ENCODE measurements around the gene SALL2.

The SALL2 gene

DNA sequence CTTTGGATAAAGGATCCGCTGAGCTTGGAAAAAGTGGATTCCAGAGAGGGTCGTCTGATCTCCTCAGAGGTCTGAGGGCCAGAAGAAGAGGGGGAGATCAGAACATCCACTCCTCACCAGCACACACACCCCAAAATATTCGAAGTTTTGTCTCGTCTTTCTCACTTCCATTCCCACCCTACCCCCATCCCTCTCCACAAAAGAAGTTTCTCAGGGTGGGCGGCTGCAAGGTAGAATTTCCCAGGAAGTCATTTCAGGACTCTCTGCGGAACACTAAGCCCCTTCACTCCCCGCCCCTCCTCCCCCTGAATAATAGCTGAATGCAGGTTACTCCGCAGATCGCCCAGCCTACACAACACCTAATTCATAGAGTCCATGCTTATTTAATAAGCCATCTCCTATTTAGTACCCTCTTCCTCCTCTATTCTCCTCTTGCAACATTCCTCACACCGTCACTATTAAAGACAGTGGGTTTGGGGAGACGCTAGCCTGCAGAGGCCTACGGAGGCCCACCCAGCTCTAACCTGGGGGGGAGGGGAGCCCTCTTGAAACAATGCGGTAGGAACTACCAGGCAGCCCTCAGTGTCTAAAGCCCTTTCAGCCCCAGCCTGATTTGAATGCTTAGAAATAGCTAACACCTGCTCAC is 649 bp upstream of the SALL2 start:
- DNase-seq = no peak

DNA sequence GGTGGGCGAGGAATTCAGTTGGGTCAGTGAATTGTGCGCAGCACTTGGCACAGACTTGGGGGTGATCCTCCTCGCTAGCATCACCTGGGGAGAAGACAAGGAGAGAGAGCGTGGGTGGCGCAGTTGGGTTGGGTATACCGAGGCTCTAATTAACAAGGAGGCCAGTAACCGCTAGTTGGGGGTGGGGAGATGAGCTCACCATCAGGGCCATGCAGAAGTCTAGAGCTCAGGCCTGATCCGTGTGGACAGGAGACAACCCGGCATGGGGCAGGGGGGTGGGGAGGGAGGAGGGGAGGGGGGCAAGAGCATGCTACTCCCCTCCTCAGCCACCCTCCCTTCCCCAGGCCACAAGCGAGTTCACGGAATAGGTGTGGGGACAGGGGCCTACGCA is 580 bp downstream of the SALL2 start:
- no peak for DNase-seq

- DNase-seq = no peak
Measured at GRCh38 chr14:21524575-21525490, 1.3 kb downstream of the SALL2 start.

GRCh38 chr14:21523203-21523602 is 2.9 kb downstream of the SALL2 start:
- DNase-seq = no peak

DNA sequence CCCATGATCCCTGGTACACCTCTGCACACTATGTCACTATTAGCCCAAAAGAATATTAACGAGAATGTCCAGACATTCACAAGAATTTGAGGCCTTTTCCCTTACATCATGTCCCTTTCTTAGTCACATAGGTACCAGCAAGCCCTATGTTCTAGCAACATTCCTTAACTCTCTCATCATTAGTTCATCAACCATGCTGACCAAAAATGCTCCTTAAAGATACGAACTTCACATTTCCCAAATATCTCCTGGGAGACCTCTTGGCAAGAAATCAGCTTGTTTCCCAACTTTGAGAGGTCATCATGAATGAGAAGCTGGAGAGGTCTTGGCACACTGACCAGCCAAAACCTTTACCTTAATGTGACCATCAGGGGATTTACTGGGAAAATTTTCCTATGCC is 4.6 kb downstream of the SALL2 start:
- no peak for DNase-seq

GRCh38 chr14:21520767-21521166 is 5.4 kb downstream of the SALL2 start:
- DNase-seq = no peak

- no peak for DNase-seq
Measured at GRCh38 chr14:21518725-21519124, 7.4 kb downstream of the SALL2 start.

- no peak for DNase-seq
Measured at GRCh38 chr14:21514341-21514740, 11.8 kb downstream of the SALL2 start.

- DNase-seq = peak; percentile 92
Measured at GRCh38 chr14:21510735-21511657, 15.2 kb downstream of the SALL2 start, which contains the start of gene METTL3. TSS of gene METTL3 (minus strand) at chr14:21511340. CDS start at chr14:21511223, 117 bp downstream.

DNA sequence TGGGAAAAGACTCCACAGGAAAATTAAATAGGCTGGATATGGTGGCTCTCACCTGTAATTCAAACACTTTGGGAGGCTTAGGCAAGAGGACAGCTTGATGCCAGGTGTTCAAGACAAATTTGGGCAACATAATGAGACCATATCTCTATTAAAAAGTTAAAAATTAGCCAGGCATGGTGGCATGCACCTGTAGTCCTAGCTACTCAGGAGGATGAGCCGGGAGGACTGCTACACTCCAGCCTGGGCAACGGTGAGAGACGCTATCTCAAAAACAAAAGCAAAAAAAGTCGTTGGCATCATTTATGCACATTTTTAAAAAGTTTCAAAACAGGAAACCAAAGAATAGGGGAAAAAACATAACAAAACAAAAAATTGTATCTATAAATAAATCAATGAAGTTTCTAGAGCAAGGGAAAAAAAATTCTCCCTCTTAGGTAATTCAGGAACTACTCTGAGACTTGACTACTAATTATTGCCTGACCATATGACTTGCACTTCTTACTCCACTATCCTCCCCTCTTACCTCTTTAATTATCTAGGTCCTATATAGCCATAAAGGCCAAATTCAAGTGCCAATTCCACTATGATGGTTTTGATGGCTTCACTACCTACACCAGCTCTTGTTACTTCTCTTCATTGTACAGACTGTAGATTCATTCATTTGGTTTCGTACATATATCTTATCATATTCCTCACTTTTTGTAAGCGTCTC is 16.6 kb downstream of the SALL2 start:
- DNase-seq = no peak

- DNase-seq = no peak
Measured at GRCh38 chr14:21506557-21506956, 19.6 kb downstream of the SALL2 start.

GRCh38 chr14:21505012-21505553 is 21.1 kb downstream of the SALL2 start:
- no peak for DNase-seq

DNA sequence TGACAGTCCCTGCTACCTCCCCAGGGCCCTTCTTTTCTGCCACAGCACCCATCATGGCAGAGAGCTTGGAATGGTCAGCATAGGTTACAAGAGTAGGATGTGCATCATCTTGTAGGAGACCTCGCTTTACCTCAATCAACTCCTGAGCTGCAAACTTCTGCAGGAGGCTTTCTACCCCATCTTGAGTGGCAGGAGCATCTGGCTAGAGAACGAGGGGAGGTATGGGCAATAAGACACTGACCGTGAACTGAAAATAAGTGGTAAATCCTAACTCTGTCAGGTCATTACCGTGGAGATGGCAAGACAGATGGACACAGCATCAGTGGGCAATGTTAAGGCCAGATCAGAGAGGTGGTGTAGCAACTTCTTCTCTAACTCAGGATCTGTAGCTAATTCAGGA is 22.8 kb downstream of the SALL2 start:
- DNase-seq = no peak

GRCh38 chr14:21501568-21501967 is 24.6 kb downstream of the SALL2 start:
- DNase-seq = no peak

DNA sequence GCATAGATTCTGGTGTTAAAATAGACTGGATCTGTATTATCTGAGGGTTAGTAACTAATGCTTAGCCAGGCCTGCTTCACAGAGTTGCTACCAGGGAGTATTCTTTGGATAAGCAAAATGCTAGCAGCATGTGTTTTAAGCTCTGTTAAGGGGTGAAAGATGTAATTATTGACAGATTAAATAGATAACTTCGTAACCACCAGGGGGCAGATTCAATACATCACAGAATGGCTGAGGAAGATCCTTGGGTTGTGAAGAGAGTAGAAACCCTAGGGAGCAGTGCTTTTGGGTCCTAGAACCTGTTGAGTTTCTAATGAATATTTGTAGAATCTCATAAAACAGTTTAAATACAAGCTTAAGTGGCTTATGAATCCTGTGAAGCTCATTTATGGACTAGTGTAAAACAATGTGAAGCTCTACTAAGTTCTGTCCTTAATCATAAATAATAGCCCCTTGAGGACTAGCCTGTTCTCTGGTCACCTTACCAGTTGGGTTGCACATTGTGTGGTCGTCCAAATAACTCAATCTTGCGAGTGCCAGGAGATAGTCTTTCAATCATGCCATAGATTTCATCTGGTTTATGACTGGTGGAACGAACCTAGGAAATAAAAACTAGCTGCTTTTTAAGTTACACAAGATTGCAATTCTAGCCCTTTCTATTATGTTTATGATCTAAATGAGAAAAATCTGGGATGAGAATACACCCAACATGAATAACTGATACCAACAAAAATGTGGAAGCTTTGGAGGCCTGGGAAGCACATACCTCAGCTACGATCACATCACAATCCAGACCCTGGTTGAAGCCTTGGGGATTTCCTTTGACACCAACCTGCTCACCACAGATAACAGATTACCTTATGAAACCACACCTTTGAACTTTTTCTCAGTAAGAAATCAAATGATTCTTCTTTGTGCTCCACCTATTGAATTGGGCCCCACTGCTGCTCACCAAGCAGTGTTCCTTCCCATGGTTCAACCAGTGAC is 27.3 kb downstream of the SALL2 start:
- peak; percentile 31 to 46 for DNase-seq

DNA sequence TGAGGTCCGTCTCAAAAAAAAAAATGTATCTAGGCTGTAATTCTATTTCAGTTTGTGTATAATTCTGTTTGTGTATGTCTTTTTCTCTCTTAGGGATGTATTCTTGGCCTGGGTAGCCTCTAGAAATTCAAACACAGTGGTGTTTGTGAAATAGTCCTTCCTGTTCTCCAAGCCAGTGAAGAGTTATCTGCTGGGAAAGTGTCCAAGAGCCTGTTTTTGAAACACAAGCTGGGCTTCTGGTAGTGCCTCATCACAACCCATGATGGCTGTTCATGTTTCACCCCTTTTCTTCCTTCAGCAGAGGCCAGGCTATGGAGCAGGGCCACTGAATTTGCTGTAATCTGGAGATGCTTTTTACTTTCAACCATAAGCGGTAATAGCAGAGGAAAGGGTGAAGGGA is 29.7 kb downstream of the SALL2 start:
- no peak for DNase-seq

- DNase-seq = no peak
Measured at GRCh38 chr14:21494902-21495762, 31.0 kb downstream of the SALL2 start.

GRCh38 chr14:21486640-21487087 is 39.5 kb downstream of the SALL2 start:
- no peak for DNase-seq

DNA sequence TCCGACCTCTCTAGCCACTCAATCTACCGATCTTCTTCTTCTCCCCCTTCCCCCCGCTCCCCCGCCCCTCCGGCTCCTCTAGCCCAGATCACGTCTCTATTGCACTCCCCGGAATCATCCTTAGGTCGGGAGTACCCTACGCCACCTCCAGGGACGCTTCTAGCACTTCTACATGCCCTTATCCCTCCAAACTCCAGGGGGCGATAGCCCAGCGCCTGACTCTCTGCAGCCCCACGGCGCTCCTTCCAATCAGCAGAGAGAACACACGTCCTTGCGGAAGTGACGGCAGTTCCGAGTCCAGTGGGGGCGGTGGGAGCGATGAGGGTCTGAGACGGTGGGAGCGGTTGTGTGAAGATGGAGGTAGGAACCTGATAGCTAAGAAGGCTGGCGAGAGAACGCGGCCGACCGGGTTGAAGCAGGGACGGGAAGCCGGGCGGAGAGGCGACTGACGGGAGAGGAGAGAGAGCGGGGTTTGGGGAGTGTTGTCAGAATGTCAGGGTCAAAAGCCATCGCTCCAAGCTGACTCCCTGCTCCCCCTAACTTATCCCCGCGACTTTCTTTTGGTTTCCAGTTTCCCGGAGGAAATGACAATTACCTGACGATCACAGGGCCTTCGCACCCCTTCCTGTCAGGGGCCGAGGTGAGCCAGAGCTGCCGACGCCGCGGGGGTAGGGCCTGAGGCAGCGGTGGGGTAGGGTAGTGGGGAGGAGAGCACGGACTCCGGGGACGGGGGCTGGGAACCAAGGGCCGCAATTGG is 49.0 kb downstream of the SALL2 start, which contains the start of the genes RAB2B and TOX4:
TSS of gene RAB2B (minus strand) at position 35 of the 757 bp plus-strand sequence. CDS start 87 bp downstream, outside the sequence.
TSS of gene TOX4 (plus strand) at position 271 of the 757 bp plus-strand sequence. CDS start at position 355, 84 bp downstream.
- peak; percentile 92 to 93 for DNase-seq

All from activated CD4-positive, alpha-beta T cell treated with anti-CD3 and anti-CD28 coated beads for 4 hours (primary cell).